Measurements from ENCODE around the gene TSPO.

DNA sequence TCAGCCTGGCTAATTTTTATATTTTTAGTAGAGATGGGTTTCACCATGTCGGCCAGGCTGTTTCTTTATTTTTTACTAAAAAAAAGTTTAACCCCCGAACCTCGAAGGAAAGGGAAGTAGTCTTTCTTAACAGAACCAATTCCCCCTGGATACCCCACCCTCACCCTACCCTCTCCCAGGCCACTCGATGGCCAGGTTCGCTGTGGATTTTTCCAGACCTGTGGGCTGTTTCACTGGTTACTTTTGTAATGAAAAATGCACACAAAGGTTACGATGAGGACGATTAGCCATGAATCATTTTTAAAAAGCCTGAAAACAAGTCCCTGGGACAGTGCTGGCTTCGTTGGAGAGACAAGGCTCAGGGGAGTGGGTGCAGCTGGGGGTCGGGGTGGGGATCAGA is 2.5 kb downstream of the TSPO start:
- TF ChIP-seq EZH2 (IDR thresholded peaks at IDR 0.05; ENCODE audit: borderline replicate concordance, low read length): no peak
- TF ChIP-seq, protein P1, sequence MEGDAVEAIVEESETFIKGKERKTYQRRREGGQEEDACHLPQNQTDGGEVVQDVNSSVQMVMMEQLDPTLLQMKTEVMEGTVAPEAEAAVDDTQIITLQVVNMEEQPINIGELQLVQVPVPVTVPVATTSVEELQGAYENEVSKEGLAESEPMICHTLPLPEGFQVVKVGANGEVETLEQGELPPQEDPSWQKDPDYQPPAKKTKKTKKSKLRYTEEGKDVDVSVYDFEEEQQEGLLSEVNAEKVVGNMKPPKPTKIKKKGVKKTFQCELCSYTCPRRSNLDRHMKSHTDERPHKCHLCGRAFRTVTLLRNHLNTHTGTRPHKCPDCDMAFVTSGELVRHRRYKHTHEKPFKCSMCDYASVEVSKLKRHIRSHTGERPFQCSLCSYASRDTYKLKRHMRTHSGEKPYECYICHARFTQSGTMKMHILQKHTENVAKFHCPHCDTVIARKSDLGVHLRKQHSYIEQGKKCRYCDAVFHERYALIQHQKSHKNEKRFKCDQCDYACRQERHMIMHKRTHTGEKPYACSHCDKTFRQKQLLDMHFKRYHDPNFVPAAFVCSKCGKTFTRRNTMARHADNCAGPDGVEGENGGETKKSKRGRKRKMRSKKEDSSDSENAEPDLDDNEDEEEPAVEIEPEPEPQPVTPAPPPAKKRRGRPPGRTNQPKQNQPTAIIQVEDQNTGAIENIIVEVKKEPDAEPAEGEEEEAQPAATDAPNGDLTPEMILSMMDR (IDR thresholded peaks at IDR 0.05; ENCODE audit: low read length): no peak

All from OCI-LY1 (cell line).